Measurements from ENCODE around the gene GGT5. TPM values are rescaled to one million over a fixed set of nuclear protein-coding genes. Genes with fewer than 3 reads are reported as not detected.

Gene GGT5
- total and polyA plus RNA-seq, 2 of the 13 experiments (the other 11 are each of a cell fraction or from before 2014, with no cell fraction given) = 0.69 to 3.1 TPM

- peak; percentile 84 for TF ChIP-seq MAX (IDR thresholded peaks at IDR 0.05)
- TF ChIP-seq ZNF782 (CRISPR knock-in tag; IDR thresholded peaks at IDR 0.05; ENCODE audit: borderline replicate concordance) = peak; percentile 74; the same call in 1 of the 2 replicates
- TF ChIP-seq ATRX (CRISPR knock-in tag; IDR thresholded peaks at IDR 0.05; ENCODE audit: borderline replicate concordance) = no peak
- peak; percentile 93 for TF ChIP-seq SRY (CRISPR knock-in tag; IDR thresholded peaks at IDR 0.05)
- no peak; the same call in none of the 2 replicates for TF ChIP-seq KLF15 (CRISPR knock-in tag; IDR thresholded peaks at IDR 0.05; ENCODE audit: borderline replicate concordance)
- TF ChIP-seq PCBP1 (IDR thresholded peaks at IDR 0.05; ENCODE audit: borderline replicate concordance, low read depth, low read length) = no peak
- peak; percentile 57; the same call in 1 of the 2 replicates for TF ChIP-seq KMT2B (CRISPR knock-in tag; IDR thresholded peaks at IDR 0.05)
- 0 out of 2 replicates have a peak, but pooled peaks have one; percentile 14 for TF ChIP-seq ZSCAN12 (CRISPR knock-in tag; IDR thresholded peaks at IDR 0.05)
- no peak for TF ChIP-seq CREB1 (IDR thresholded peaks at IDR 0.05)
- TF ChIP-seq CREB1 (CRISPR knock-in tag; IDR thresholded peaks at IDR 0.05) = no peak
- no peak for TF ChIP-seq ZFP62 (CRISPR knock-in tag; IDR thresholded peaks at IDR 0.05)
- TF ChIP-seq TAF15 (IDR thresholded peaks at IDR 0.05; ENCODE audit: low read depth, low read length, poor library complexity, severe bottlenecking) = no peak
- TF ChIP-seq SP1 (IDR thresholded peaks at IDR 0.05) = no peak
- 0 out of 2 replicates have a peak, but pooled peaks have one; percentile 11 for TF ChIP-seq SP1 (CRISPR knock-in tag; IDR thresholded peaks at IDR 0.05)
- TF ChIP-seq CHD4 (IDR thresholded peaks at IDR 0.05; ENCODE audit: borderline replicate concordance, low read length) = no peak
- no peak for TF ChIP-seq NFATC3 (CRISPR knock-in tag; IDR thresholded peaks at IDR 0.05)
- peak; percentile 98 for TF ChIP-seq ZNF687 (CRISPR knock-in tag; IDR thresholded peaks at IDR 0.05)
- no peak for TF ChIP-seq POLR2AphosphoS2 (IDR thresholded peaks at IDR 0.05; ENCODE audit: low read depth, low read length)
- TF ChIP-seq ZNF335 (CRISPR knock-in tag; IDR thresholded peaks at IDR 0.05) = no peak; the same call in none of the 2 replicates
- TF ChIP-seq DRAP1 (CRISPR knock-in tag; IDR thresholded peaks at IDR 0.05) = 0 out of 2 replicates have a peak, but pooled peaks have one; percentile 21
- TF ChIP-seq NR2F1 (CRISPR knock-in tag; IDR thresholded peaks at IDR 0.05) = no peak
- no peak for TF ChIP-seq TRAFD1 (CRISPR knock-in tag; IDR thresholded peaks at IDR 0.05; ENCODE audit: borderline replicate concordance)
- TF ChIP-seq TFAP4 (IDR thresholded peaks at IDR 0.05; ENCODE audit: borderline replicate concordance, low read depth) = no peak
Observed at GRCh38 chr22:24270556-24271385, 25.9 kb upstream of the GGT5 start, which contains the start of gene SPECC1L (continued).

Data from HepG2 (cell line).